ENCODE data around the gene SDC4. TPM values are rescaled to one million over a fixed set of nuclear protein-coding genes. Genes with fewer than 3 reads are reported as not detected.
A peak's percentile ranks its signal among the peaks of the same experiment; 100 is the strongest.

SDC4 gene
- total and polyA plus RNA-seq, 10 of the 15 experiments (the other 5 are each of a cell fraction or from before 2014, with no cell fraction given): 0.52 to 11.3 (median 1.4) TPM

DNA sequence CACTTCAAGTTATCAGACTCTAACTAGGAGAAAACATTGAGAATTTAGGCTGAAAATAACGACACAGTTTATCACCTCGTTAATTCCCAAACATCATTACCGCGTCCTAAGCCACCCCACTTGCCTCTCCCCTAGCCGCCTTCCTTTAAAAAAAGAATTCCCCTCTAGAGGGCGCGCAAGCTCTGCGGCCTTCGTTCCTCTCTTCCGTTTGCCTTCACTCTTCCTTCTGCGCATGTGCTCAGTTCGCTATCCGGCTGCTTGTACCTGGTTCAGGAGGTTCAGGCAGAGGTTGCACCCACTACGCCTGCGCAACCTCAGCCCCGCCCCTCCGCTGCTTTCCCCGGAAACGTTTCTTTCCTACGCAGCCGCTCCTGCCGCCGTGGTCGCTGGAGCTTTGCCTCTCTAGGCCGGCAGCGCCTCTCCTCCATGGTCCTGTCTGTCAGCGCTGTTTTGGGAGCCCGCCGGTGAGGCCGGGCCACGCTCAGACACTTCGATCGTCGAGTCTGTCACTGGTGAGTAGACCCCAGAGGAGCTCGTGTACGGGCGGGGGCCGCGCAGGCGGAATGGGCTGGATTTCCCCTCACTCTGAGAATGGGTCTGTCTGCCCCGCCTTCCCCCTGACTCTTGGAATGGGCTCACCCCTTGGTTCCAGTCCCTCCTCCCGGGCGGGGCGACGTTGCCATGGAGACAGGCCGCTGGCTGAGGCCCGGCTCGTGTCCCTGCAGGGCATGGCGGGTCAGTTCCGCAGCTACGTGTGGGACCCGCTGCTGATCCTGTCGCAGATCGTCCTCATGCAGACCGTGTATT lies 14.8 kb upstream of the SDC4 start, which contains the start of gene SYS1:
Gene SYS1 (plus strand): TSS at position 353 of the 807 bp plus-strand sequence. CDS start 376 bp downstream, at position 729.
- Histone ChIP-seq H3K27me3 (replicated peaks in 1 of 2; ENCODE audit: control insufficient read depth in 2 of 2, insufficient read depth in 2 of 2, low read length in 1 of 2) (no peaks in the 10 kb centered on the region), H3K79me2 (ENCODE audit: control insufficient read depth, insufficient read depth, low read length) (peaks cover 7% of the 10 kb centered on the region), H3K36me3 (ENCODE audit: control insufficient read depth in 2 of 2, insufficient read depth in 2 of 2, low read length in 1 of 2) (peaks cover 6 to 7% of the 10 kb centered on the region in 2 experiments; a peak in 3 of 4 replicates), H3K27ac (ENCODE audit: control insufficient read depth, insufficient read depth) (peak within 1 kb of the TSS; percentile 92), H3K9ac (ENCODE audit: control insufficient read depth, insufficient read depth, low read length) (peak within 1 kb of the TSS; percentile 84), H4K20me1 (ENCODE audit: control insufficient read depth, insufficient read depth) (no peaks in the 10 kb centered on the region; the same call in 1 of the 2 replicates), H3K4me3 (peak within 1 kb of the TSS; percentile 62), H2AFZ (ENCODE audit: control insufficient read depth, low read depth, low read length) (peak within 1 kb of the TSS; percentile 98), H3K9me3 (replicated peaks; ENCODE audit: control insufficient read depth, insufficient read depth, low read length) (no peaks in the 10 kb centered on the region; the same call in 2 of the 3 replicates), H3K4me2 (ENCODE audit: control insufficient read depth, insufficient read depth) (peak within 1 kb of the TSS; percentile 98), H3K4me1 (ENCODE audit: control insufficient read depth, insufficient read depth, low read length) (peaks cover 39% of the 10 kb centered on the region)
- intact Hi-C loops (cut with micrococcal nuclease; ENCODE audit: unreplicated experiment): loop anchor here (1.0 to 2.0 kb wide), 2 partner anchors 74 to 408 kb away; no protein-coding TSS in a partner anchor
- peak; percentile 94 for DNase-seq (ENCODE audit: low read depth, low spot score)
- RAD21 ChIA-PET (ENCODE audit: unreplicated experiment): interaction anchor here (0.8 to 17.6 kb wide), 21 partner anchors 9 to 721 kb away, joined by 3 to 394 read pairs (median 5); partner anchors contain the start of genes PIGT and SDC4
- in situ Hi-C loops (cut with MboI): loop anchor here (10.0 kb wide), 1 partner anchor 752 kb away; the partner anchor contains the start of gene CD40
- WGBS (ENCODE audit: insufficient coverage, insufficient replicate concordance, low lambda C conversion rate, missing lambda C conversion rate): under 1% methylated on average over 55 of the region's 55 CpGs
- POLR2A ChIA-PET: interaction anchor here (0.6 to 1.5 kb wide), 5 partner anchors 11 to 74 kb away, joined by 3 to 4 read pairs (median 3); no protein-coding TSS in a partner anchor
- peak; percentile 85 for ATAC-seq
- CTCF ChIA-PET: interaction anchor here (0.6 to 19.4 kb wide), 27 partner anchors 10 to 408 kb away, joined by 3 to 685 read pairs (median 5); partner anchors contain the start of genes PIGT and TP53TG5
- SMC1A ChIA-PET (ENCODE audit: uncharacterized antibody, unreplicated experiment): interaction anchor here (0.7 to 19.8 kb wide), 22 partner anchors 10 to 408 kb away, joined by 3 to 440 read pairs (median 4); partner anchors contain the start of genes DBNDD2 and PIGT
- BruUV-seq (replicated peaks): no TSS peak
- FAIRE-seq: peak; percentile 96
- TF ChIP-seq CREM (IDR thresholded peaks at IDR 0.05; ENCODE audit: low read depth) (peak; percentile 53; the same call in 1 of the 2 replicates), POLR2AphosphoS2 (IDR thresholded peaks at IDR 0.05; ENCODE audit: low read depth, low read length) (peak; percentile 77), NR2C2 (IDR thresholded peaks at IDR 0.05; ENCODE audit: borderline replicate concordance, control insufficient read depth, insufficient read length, low read depth) (no peak), ETV6 (conservative IDR thresholded peaks at IDR 0.05 in 1 of 2, IDR thresholded peaks at IDR 0.05 in 1 of 2; ENCODE audit: borderline replicate concordance in 1 of 2, low read depth in 1 of 2) (peak in 1 of 2 experiments; percentile 30; a peak in 1 of 4 replicates), EP300 (IDR thresholded peaks at IDR 0.05; ENCODE audit: borderline replicate concordance in 1 of 2, control insufficient read depth in 1 of 2, low read depth in 2 of 2, low read length in 2 of 2) (0 out of 4 replicates have a peak, but pooled peaks of 1 of the 2 experiments have one; percentile 30), IKZF1 (conservative IDR thresholded peaks at IDR 0.05) (peak; percentile 97), FOXK2 (IDR thresholded peaks at IDR 0.05) (peak; percentile 95), TAF1 (IDR thresholded peaks at IDR 0.05; ENCODE audit: borderline replicate concordance, low read depth, low read length) (peak; percentile 72), JUND (IDR thresholded peaks at IDR 0.05; ENCODE audit: low read depth, low read length) (peak; percentile 91), BACH1 (IDR thresholded peaks at IDR 0.05; ENCODE audit: borderline replicate concordance) (peak; percentile 78; the same call in 1 of the 2 replicates), TARDBP (IDR thresholded peaks at IDR 0.05; ENCODE audit: borderline replicate concordance) (peak; percentile 61; the same call in 1 of the 2 replicates), DPF2 (IDR thresholded peaks at IDR 0.05) (peak; percentile 83; the same call in 1 of the 2 replicates), SMC3 (IDR thresholded peaks at IDR 0.05; ENCODE audit: borderline replicate concordance, low read length) (peak; percentile 76), RAD21 (IDR thresholded peaks at IDR 0.05; ENCODE audit: insufficient read depth, low read depth, low read length) (peak; percentile 91), LARP7 (IDR thresholded peaks at IDR 0.05) (peak; percentile 94), NR2F1 (conservative IDR thresholded peaks at IDR 0.05) (peak; percentile 52; the same call in 1 of the 2 replicates)
- TF ChIP-seq, protein P1, sequence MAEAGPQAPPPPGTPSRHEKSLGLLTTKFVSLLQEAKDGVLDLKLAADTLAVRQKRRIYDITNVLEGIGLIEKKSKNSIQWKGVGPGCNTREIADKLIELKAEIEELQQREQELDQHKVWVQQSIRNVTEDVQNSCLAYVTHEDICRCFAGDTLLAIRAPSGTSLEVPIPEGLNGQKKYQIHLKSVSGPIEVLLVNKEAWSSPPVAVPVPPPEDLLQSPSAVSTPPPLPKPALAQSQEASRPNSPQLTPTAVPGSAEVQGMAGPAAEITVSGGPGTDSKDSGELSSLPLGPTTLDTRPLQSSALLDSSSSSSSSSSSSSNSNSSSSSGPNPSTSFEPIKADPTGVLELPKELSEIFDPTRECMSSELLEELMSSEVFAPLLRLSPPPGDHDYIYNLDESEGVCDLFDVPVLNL (IDR thresholded peaks at IDR 0.05; ENCODE audit: low read depth, low read length): no peak

All from GM12878 (cell line).